Measurements from ENCODE around the gene EXOC4.

- TF ChIP-seq CTCF (IDR thresholded peaks at IDR 0.05) (no peak), TCF7L2 (IDR thresholded peaks at IDR 0.05; ENCODE audit: low read depth, low read length) (no peak)
Measured at GRCh38 chr7:133678137-133678814, 425.4 kb downstream of the EXOC4 start.

Data from Panc1 (cell line).